Measurements from ENCODE around the gene N4BP2.
A peak's percentile ranks its signal among the peaks of the same experiment; 100 is the strongest.
"Not testable (repeated sequence)": the region's sequence is repeated elsewhere in the genome, so short reads cannot be mapped to it uniquely, and the experiment has no call there.

Gene N4BP2

GRCh38 chr4:40056716-40057585 is at the start of gene N4BP2:
N4BP2 (plus strand) TSS chr4:40056850; CDS start chr4:40097341, 40,491 bp downstream.
- DNase-seq (ENCODE audit: insufficient read length, low spot score) (peak; percentile 42), FAIRE-seq (no peak)
- TF ChIP-seq POLR2A (IDR thresholded peaks at IDR 0.05; ENCODE audit: low read depth, low read length) = peak; percentile 46; the same call in 1 of the 2 replicates

GRCh38 chr4:40016007-40016406 is 40.6 kb upstream of the N4BP2 start:
- no peak for TF ChIP-seq POLR2A (IDR thresholded peaks at IDR 0.05; ENCODE audit: low read depth, low read length)
- no peak for FAIRE-seq
- DNase-seq (ENCODE audit: insufficient read length, low spot score) = no peak

- DNase-seq (ENCODE audit: insufficient read length, low spot score) (no peak), FAIRE-seq (no peak)
- TF ChIP-seq POLR2A (IDR thresholded peaks at IDR 0.05; ENCODE audit: low read depth, low read length) = no peak
Measured at GRCh38 chr4:40020221-40020620, 36.4 kb upstream of the N4BP2 start.

GRCh38 chr4:40021116-40021515 is 35.5 kb upstream of the N4BP2 start:
- FAIRE-seq; DNase-seq (ENCODE audit: insufficient read length, low spot score): not testable (repeated sequence)

GRCh38 chr4:40024049-40024448 is 32.6 kb upstream of the N4BP2 start:
- DNase-seq (ENCODE audit: insufficient read length, low spot score); FAIRE-seq: not testable (repeated sequence)

GRCh38 chr4:40032785-40033184 is 23.9 kb upstream of the N4BP2 start:
- DNase-seq (ENCODE audit: insufficient read length, low spot score) = no peak
- no peak for TF ChIP-seq POLR2A (IDR thresholded peaks at IDR 0.05; ENCODE audit: low read depth, low read length)
- FAIRE-seq = no peak

GRCh38 chr4:40033613-40034012 is 23.0 kb upstream of the N4BP2 start:
- no peak for TF ChIP-seq POLR2A (IDR thresholded peaks at IDR 0.05; ENCODE audit: low read depth, low read length)
- FAIRE-seq (no peak), DNase-seq (ENCODE audit: insufficient read length, low spot score) (no peak)

- no peak for DNase-seq (ENCODE audit: insufficient read length, low spot score)
Measured at GRCh38 chr4:40038977-40039376, 17.7 kb upstream of the N4BP2 start.

GRCh38 chr4:40040908-40041307 is 15.7 kb upstream of the N4BP2 start:
- TF ChIP-seq POLR2A (IDR thresholded peaks at IDR 0.05; ENCODE audit: low read depth, low read length) = no peak
- no peak for FAIRE-seq
- no peak for DNase-seq (ENCODE audit: insufficient read length, low spot score)

More at GRCh38 chr4:40038977-40039376, 17.7 kb upstream of the N4BP2 start:
- no peak for TF ChIP-seq POLR2A (IDR thresholded peaks at IDR 0.05; ENCODE audit: low read depth, low read length)
- FAIRE-seq = no peak

- TF ChIP-seq POLR2A (IDR thresholded peaks at IDR 0.05; ENCODE audit: low read depth, low read length) = no peak
- FAIRE-seq = no peak
- DNase-seq (ENCODE audit: insufficient read length, low spot score) = no peak
Measured at GRCh38 chr4:40043786-40044185, 12.9 kb upstream of the N4BP2 start.

GRCh38 chr4:40046311-40046980 is 10.2 kb upstream of the N4BP2 start:
- FAIRE-seq (no peak), DNase-seq (ENCODE audit: insufficient read length, low spot score) (no peak)
- TF ChIP-seq POLR2A (IDR thresholded peaks at IDR 0.05; ENCODE audit: low read depth, low read length) = no peak

- DNase-seq (ENCODE audit: insufficient read length, low spot score) (no peak), FAIRE-seq (no peak)
- TF ChIP-seq POLR2A (IDR thresholded peaks at IDR 0.05; ENCODE audit: low read depth, low read length) = no peak
Measured at GRCh38 chr4:40053161-40053560, 3.5 kb upstream of the N4BP2 start.

- DNase-seq (ENCODE audit: insufficient read length, low spot score) = no peak
- FAIRE-seq = no peak
- TF ChIP-seq POLR2A (IDR thresholded peaks at IDR 0.05; ENCODE audit: low read depth, low read length) = no peak
Measured at GRCh38 chr4:40055511-40055862, 1.2 kb upstream of the N4BP2 start.

- peak; percentile 27 for TF ChIP-seq POLR2A (IDR thresholded peaks at IDR 0.05; ENCODE audit: low read depth, low read length)
- peak; percentile 49 for DNase-seq (ENCODE audit: insufficient read length, low spot score)
- FAIRE-seq = no peak
Measured at GRCh38 chr4:40055863-40056715, 561 bp upstream of the N4BP2 start.

All from H54 (cell line).